Testis (tissue), 3 donors: ENCODE results near the gene CELSR2. TPM values are rescaled to one million over a fixed set of nuclear protein-coding genes. Genes with fewer than 3 reads are reported as not detected.

ENCODE experiments used
- DNase-seq: peaks from one replicate; pipeline ENCODE4 v3.0.0-alpha.2; 2019
- H3K27ac ChIP-seq, 2 donors: fragments of 200-600 bp; sonication (generic); one replicate each; pipeline ENCODE4 v1.5.1; 2019
- H3K27me3 ChIP-seq: fragments of 200-600 bp; sonication (generic); one replicate; pipeline ENCODE4 v1.5.1; 2019
- H3K36me3 ChIP-seq: fragments of 200-600 bp; sonication (generic); one replicate; pipeline ENCODE4 v1.5.1; 2017; ENCODE audit warnings: low read depth; ENCODE audit errors: missing control alignments
- H3K4me1 ChIP-seq: fragments of 200-600 bp; sonication (generic); one replicate; pipeline ENCODE4 v1.5.1; 2019
- H3K4me3 ChIP-seq, 2 donors: fragments of 200-600 bp; sonication (generic); one replicate each; pipeline ENCODE4 v1.5.1; 2017 to 2019
- H3K9me3 ChIP-seq: fragments of 200-600 bp; sonication (generic); one replicate; pipeline ENCODE4 v1.5.1; 2017
- POLR2A ChIP-seq: fragments of 450-650 bp; IDR thresholded peaks from one replicate; pipeline ENCODE4 v1.6.1; 2017; ENCODE audit warnings: antibody characterized with exemption, mild to moderate bottlenecking, moderate library complexity
- WGBS, 2 donors: methylation state at CpG; one replicate each; pipeline ENCODE4 v1.1.5; 2018; 5-methylcytosine and 5-hydroxymethylcytosine counted together
- intact Hi-C: fragments of 100-400 bp; cut with DNase I; formaldehyde crosslinking; loops from one replicate; pipeline ENCODE4 v1.15.1; 2023; ENCODE audit warnings: low total_unique reads
- polyA plus RNA-seq: library from polyadenylated mRNA; stranded (reverse); fragments of 350-450 nt; fragmentation: Illumina TruSeq; extraction: RNeasy Lipid Tissue Mini Kit (QIAGEN cat#74804); gene quantifications from one replicate; pipeline ENCODE4 v1.2.3, GENCODE V29; 2014; ENCODE audit warnings: low read depth, low replicate concordance; ENCODE audit not compliant: insufficient read depth
- total RNA-seq, 2 donors: library from RNA; depleted of rRNA; stranded (reverse); fragments of >200 nt; gene quantifications; one replicate each; pipeline ENCODE4 v1.2.3, GENCODE V29; 2016
- TF ChIP-seq, protein P1 (sequence below), 3 experiments: fragments of 450-650 bp in 2 of 3; fragments of 200-600 bp in 1 of 3; sonication (generic) in 1 of 3; IDR thresholded peaks; one replicate each; pipeline ENCODE4 v1.5.1; 2016 to 2019; ENCODE audit warnings: antibody characterized with exemption in 3 of 3, mild to moderate bottlenecking in 2 of 3, moderate library complexity in 1 of 3

Gene CELSR2
- total and polyA plus RNA-seq, 3 donors from 2014 or later: 59.6 to 140 (median 107) TPM

DNA sequence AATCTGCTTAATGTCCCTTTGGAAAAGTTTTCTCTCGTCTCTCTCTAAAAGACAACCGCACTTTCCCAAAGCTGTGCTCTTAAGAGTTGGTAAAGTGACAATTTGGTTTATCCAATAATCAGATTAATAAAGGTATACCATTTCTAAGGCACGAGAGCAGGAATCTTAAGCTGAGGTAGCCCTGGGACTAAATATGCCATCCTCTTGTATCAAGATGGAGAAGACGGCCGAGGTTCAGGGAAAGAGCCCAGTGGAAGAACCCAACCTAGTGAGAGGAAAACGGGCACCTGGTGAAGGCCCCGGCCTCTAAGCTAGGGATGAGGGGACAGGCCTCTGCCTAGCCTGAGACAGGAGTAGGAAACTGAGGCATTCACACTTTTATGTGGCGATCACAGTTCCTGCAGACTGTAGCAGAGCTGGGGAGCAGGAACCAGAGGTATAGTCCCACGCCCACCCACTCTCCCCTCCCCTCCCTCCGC is 36.0 kb upstream of the CELSR2 start:
- DNase-seq: no peak
- peak overlapping the region; percentile 81 to 94 for H3K27ac ChIP-seq
- intact Hi-C loops: no loop called here
- WGBS, 2 donors: 23 to 34% methylated on average over 8 to 10 of the region's 10 CpGs
- H3K4me3 ChIP-seq: peak overlapping the region; percentile 85 to 98
- no peaks in the 10 kb centered on the region for H3K27me3 ChIP-seq
- no peaks in the 10 kb centered on the region for H3K9me3 ChIP-seq
- H3K36me3 ChIP-seq: no peaks in the 10 kb centered on the region
- H3K4me1 ChIP-seq: peaks cover 25% of the 10 kb centered on the region
- no peak for TF ChIP-seq POLR2A
- TF ChIP-seq, protein P1, sequence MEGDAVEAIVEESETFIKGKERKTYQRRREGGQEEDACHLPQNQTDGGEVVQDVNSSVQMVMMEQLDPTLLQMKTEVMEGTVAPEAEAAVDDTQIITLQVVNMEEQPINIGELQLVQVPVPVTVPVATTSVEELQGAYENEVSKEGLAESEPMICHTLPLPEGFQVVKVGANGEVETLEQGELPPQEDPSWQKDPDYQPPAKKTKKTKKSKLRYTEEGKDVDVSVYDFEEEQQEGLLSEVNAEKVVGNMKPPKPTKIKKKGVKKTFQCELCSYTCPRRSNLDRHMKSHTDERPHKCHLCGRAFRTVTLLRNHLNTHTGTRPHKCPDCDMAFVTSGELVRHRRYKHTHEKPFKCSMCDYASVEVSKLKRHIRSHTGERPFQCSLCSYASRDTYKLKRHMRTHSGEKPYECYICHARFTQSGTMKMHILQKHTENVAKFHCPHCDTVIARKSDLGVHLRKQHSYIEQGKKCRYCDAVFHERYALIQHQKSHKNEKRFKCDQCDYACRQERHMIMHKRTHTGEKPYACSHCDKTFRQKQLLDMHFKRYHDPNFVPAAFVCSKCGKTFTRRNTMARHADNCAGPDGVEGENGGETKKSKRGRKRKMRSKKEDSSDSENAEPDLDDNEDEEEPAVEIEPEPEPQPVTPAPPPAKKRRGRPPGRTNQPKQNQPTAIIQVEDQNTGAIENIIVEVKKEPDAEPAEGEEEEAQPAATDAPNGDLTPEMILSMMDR (IDR thresholded peaks at IDR 0.05): no peak

DNA sequence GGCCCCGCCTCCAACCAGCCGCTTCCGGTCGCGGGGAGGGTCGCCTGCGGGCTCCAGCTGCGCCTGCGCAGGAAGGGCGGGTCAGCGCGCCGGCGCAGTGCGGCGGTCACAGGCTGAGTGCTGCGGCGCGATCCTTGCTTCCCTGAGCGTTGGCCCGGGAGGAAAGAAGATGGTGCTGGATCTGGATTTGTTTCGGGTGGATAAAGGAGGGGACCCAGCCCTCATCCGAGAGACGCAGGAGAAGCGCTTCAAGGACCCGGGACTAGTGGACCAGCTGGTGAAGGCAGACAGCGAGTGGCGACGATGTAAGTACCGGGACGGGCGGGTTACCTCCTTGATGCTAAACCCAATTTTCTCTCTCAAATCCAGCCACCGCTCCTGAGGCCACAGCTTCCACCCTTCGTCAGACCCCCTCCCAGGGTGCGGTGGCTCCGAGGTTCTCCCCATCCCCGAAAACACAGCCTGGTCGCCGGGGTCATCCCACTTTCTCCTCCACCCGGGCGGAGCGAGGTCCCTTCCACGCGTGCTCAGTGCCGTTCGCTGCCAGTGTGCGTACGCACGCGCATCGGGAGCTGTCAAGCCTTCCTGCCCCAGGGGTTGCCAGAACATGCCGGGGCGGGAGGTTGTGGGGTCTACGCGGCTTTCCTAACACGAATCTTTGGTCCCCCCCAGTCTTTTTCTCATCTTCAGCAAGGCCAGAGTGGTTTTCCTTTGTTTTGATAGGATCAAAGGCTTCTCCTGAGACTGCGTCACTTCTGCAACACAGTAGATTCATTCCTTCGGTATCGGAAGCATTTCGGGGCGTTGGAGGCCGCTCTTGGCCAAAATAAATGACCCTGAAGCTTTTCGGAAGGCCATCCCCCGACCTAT is 35.3 kb upstream of the CELSR2 start, which contains the start of gene SARS1:
Gene SARS1, plus strand, starts transcription at position 95 of the 870 bp plus-strand sequence. Its CDS starts 75 bp downstream, at position 170.
- no peaks in the 10 kb centered on the region for H3K9me3 ChIP-seq
- peak; percentile 90 for DNase-seq
- TF ChIP-seq POLR2A: peak; percentile 85
- TF ChIP-seq, protein P1 (IDR thresholded peaks at IDR 0.05): no peak
- H3K4me3 ChIP-seq: peak within 1 kb of the TSS; percentile 85 to 98
- H3K27ac ChIP-seq: peak within 1 kb of the TSS; percentile 81 to 94
- intact Hi-C loops: no loop called here
- 0% methylated on average over 42 to 64 of the region's 64 CpGs for WGBS, 2 donors
- no peaks in the 10 kb centered on the region for H3K27me3 ChIP-seq
- H3K4me1 ChIP-seq: peaks cover 27% of the 10 kb centered on the region
- no peaks in the 10 kb centered on the region for H3K36me3 ChIP-seq

DNA sequence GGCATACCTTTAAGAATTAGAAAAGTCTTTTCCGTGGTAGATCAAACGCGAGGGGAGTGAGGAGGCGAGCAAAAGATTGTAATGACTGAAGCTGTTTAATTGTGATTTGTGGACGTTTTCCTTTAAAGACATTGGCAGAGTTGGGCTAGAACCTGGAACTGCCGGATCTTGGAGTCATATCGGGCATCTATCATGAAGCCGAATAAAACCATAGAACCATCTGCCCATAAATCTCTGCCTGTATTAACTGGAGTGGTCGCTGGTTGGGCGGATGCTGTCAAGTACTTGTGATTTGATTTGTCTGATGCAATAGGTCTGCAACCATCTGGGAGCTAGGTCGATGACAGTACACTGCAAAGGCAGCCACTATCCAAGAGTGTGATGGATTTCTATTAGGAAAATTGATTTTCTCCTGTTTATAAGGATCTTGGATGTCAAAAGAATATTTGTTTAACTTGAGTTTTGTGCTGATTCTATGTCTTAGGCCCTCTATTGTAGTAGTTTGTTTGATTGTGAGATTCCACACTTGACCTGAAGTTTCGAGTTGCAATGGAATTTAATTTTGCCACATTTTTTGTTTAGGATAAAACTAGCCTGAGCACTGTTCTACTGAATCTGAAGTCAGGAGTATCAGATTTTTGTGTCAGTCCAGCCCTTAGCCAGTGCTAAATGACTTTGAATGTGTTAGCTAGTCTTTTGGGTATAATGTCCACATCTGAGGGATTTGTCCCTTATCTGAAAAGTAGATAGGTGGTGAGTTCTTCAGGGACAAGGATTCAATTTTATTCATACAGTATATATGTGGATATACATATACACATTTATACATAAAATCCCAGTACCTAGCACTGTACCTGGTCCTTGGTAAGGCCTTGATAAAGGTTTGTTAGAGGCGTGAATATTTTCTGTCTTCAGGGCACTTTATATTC is 34.4 kb upstream of the CELSR2 start:
- Histone ChIP-seq H3K36me3 (no peaks in the 10 kb centered on the region), H3K9me3 (no peaks in the 10 kb centered on the region), H3K4me1 (peaks cover 21% of the 10 kb centered on the region), H3K4me3 (peak overlapping the region; percentile 85 to 98), H3K27ac (peak overlapping the region; percentile 81 to 94), H3K27me3 (no peaks in the 10 kb centered on the region)
- intact Hi-C loops: no loop called here
- 9% methylated on average over 13 of the region's 13 CpGs for WGBS, 2 donors
- peak; percentile 51 for DNase-seq
- TF ChIP-seq, protein P1 (IDR thresholded peaks at IDR 0.05): no peak
- TF ChIP-seq POLR2A: no peak

DNA sequence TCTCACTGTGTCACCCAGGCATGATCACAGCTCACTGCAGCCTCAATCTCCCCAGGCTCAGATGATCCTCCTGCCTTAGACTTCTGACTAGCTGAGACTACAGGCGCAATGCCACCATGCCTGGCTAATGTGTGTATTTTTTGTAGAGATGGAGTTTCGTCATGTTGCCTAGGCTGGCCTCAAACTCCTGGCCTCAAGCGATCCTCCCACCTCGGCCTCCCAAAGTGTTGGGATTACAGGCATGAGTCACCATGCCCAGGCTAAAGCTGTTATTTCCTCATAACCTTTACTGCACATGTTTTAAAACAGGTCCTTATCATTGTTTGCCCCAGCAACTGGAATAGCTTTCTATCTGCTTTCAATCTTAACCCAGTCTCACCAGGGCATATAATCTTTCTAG is 32.7 kb upstream of the CELSR2 start:
- H3K36me3 ChIP-seq: no peaks in the 10 kb centered on the region
- no peak overlapping the region for H3K27ac ChIP-seq
- H3K4me3 ChIP-seq: no peak overlapping the region
- 81 to 90% methylated on average over 4 of the region's 4 CpGs for WGBS, 2 donors
- H3K27me3 ChIP-seq: no peaks in the 10 kb centered on the region
- DNase-seq: no peak
- no peaks in the 10 kb centered on the region for H3K9me3 ChIP-seq
- TF ChIP-seq, protein P1 (IDR thresholded peaks at IDR 0.05): no peak
- no peak for TF ChIP-seq POLR2A
- H3K4me1 ChIP-seq: peaks cover 21% of the 10 kb centered on the region
- intact Hi-C loops: no loop called here
